Fibroblast of pulmonary artery (primary cell): ENCODE results near the gene ATP10D.
A peak's percentile ranks its signal among the peaks of the same experiment; 100 is the strongest.
"Not testable (repeated sequence)": the region's sequence is repeated elsewhere in the genome, so short reads cannot be mapped to it uniquely, and the experiment has no call there.

Source experiments
- DNase-seq: peaks from one replicate; pipeline ENCODE4 v3.0.0-alpha.2; 2010; ENCODE audit warnings: low read depth
- H3K4me3 ChIP-seq: replicated peaks from 2 replicates; pipeline ENCODE4 v1.5.1; 2011; ENCODE audit warnings: low read depth, mild to moderate bottlenecking, control low read depth, low read length, moderate library complexity
- TF ChIP-seq, protein P1 (sequence below): IDR thresholded peaks from 2 replicates; pipeline ENCODE4 v1.5.1; 2011; ENCODE audit warnings: mild to moderate bottlenecking, control low read depth, low read length, inconsistent platforms; ENCODE audit errors: missing control alignments

The ATP10D gene

DNA sequence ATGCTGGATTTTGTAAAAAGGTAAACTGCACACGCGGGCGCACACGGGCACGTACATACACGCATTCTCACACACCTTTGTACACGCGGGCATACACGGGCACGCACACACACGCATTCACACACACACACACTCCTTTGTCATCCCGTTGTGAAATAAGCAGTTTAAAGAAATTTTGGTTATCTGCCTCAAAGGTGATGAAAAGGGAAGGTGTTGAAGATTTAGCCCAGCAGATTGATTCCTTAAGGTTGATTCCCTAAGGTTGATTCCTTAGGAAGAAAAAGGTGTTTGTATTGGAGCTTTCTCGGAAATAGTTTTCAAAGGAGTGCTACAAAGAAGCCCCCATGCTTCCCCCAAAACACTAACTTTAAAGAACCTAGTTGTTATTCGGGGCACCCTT lies 693 bp downstream of the ATP10D start:
- no peak for DNase-seq
- H3K4me3 ChIP-seq, result peak overlapping the region; percentile 81
- TF ChIP-seq, protein P1, sequence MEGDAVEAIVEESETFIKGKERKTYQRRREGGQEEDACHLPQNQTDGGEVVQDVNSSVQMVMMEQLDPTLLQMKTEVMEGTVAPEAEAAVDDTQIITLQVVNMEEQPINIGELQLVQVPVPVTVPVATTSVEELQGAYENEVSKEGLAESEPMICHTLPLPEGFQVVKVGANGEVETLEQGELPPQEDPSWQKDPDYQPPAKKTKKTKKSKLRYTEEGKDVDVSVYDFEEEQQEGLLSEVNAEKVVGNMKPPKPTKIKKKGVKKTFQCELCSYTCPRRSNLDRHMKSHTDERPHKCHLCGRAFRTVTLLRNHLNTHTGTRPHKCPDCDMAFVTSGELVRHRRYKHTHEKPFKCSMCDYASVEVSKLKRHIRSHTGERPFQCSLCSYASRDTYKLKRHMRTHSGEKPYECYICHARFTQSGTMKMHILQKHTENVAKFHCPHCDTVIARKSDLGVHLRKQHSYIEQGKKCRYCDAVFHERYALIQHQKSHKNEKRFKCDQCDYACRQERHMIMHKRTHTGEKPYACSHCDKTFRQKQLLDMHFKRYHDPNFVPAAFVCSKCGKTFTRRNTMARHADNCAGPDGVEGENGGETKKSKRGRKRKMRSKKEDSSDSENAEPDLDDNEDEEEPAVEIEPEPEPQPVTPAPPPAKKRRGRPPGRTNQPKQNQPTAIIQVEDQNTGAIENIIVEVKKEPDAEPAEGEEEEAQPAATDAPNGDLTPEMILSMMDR, result no peak

DNA sequence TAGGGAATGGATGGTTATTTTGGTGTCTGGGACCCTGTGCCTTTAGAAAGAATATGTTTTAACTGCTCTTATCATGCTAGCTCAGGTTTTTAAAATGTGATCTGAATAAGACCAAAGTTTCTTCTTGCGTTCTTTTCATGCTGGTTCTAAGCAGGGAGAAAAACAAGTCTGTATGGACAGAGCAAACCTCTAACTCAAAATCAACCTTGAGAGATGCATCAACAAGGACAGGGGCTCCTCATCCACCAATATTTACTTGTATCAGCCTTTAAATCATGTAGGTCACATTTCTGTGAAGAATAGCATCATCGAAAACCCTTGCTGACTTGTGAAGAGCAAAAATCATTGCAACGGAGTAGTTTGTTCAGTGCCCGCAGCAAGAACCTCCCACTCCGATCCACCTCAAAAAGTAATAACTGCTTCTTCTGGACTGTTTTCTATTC lies 1.2 kb downstream of the ATP10D start:
- DNase-seq, result peak; percentile 36
- TF ChIP-seq, protein P1, result no peak
- peak overlapping the region; percentile 81 for H3K4me3 ChIP-seq

DNA sequence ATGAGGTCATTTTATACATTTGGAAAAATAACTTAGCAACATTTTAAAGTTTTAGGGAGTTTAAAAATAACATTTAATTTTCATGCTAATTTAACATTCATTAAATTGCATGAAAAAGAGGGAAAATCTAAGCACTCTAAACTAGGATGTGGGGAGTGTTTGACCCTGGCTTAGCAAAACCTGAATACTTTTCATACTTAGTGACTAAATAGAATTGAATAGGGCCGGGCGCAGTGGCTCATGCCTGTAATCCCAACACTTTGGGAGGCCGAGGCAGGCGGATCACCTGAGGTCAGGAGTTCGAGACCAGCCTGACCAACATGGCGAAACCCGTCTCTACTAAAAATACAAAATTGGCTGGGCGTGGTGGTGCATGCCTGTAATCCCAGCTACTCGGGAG lies 1.7 kb downstream of the ATP10D start:
- H3K4me3 ChIP-seq, result peak overlapping the region; percentile 81
- DNase-seq, result not testable (repeated sequence)

DNA sequence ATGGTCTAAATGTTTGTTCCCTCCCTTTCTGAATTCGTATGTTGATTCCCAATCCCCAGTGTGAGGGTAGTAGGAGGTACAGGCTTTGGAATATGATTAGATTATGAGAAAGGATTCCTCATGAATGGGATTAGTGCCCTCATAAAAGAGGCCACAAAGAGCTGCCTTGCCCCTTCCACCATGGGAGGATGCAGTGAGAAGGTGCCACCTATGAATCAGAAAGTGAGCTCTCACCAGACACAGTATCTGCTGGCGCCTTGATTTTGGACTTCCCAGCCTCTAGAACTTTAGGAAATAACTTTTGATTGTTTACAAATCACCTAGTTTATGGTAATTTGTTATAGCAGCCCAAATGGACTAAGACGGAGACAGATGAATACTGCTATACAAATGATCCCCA lies 3.6 kb downstream of the ATP10D start:
- no peak overlapping the region for H3K4me3 ChIP-seq
- TF ChIP-seq, protein P1, result no peak
- no peak for DNase-seq

DNA sequence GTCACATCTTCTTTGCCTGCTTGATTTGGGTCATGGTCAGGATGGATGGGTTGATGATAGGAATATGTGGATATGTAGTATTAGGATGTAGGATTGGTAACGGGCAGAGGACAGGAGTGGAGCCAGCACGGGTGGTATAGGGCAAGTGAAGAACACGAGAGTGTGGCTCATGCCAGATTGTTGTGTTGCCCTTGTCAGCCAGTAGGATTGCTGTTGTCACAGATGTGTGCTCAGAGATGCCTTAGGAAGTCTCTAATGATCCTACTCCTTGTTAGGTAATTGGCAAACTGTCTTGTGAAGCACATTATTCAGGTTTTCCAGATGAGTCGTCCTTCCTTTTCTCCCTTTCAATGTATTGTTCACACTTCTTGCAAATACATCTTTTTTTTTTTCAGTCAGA lies 5.5 kb downstream of the ATP10D start:
- DNase-seq, result peak; percentile 63
- H3K4me3 ChIP-seq, result no peak overlapping the region
- TF ChIP-seq, protein P1, result peak; percentile 52

DNA sequence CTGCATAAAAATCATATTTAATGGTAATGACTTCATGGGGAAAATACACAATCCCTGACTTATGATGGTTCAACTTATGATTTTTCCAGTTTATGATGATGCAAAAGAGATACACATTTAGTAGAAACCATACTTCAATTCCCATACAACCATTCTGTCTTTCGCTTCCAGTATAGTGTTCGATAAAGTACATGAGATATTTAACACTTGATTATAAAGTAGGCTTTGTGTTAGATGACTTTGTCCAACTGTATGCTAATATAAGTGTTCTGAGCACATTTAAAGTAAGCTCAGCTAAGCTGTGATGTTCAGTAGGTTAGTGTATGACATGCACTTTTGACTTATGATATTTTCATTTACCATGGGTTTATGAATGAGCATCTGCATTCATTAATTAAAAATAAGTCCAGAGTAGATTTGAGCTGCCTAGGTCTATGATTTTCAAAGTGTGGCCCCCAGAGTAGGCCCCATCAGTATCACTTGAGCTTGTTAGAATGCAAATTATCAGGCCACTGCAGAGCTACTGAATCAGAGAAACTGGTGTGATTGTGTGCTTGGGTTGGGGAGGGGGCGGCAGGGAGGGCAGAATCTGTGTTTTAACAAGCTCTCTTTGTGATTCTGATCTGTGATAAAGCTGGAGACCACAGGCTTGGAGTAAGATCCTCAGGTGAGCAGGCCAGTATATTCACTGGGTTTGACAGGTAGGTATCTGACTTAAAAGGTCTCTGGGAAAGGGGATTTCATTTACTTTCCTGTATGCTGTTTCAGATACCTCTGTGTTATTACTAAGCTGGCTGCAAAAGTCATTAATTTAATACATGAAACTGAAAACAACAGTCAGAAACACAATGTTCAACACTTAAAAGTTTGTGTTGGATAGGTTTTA lies 8.4 kb downstream of the ATP10D start:
- DNase-seq, result no peak
- TF ChIP-seq, protein P1, result no peak

DNA sequence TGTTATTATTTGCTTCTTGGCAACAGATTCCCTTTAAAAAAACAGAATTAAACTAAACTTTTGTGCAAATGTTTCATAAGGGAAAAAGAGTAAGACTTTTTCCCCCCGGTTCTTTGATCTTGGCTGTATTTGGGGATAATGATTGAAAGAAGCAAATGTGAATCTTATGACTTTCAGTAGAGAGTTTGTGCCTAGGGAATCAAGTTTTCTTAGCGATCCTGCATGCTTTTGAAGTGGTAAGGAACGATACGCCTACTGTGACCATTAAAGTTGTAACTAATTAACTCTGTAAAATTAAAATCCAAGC lies 9.0 kb downstream of the ATP10D start:
- DNase-seq, result no peak
- TF ChIP-seq, protein P1, result no peak
- H3K4me3 ChIP-seq, result no peak overlapping the region

More for the DNA sequence above, 8.4 kb downstream of the ATP10D start:
- no peak overlapping the region for H3K4me3 ChIP-seq
